ENCODE data around the gene SWT1.

SWT1 gene

GRCh38 chr1:185156854-185157598, at the start of gene SWT1, which contains the start of gene TRMT1L:
Gene SWT1, plus strand, starts transcription at chr1:185157167. Its CDS starts 3,675 bp downstream, at chr1:185160842.
Gene TRMT1L, minus strand, starts transcription at chr1:185156953. Its CDS starts 241 bp downstream, at chr1:185156712.
- Histone ChIP-seq H3K36me3 (ENCODE audit: control insufficient read depth, insufficient read depth, low read length) (no peaks in the 10 kb centered on the region), H3K4me3 (ENCODE audit: low read length) (peak within 1 kb of the TSS; percentile 96), H3K9ac (ENCODE audit: low read length) (peak within 1 kb of the TSS; percentile 96), H3K4me1 (ENCODE audit: control insufficient read depth, insufficient read depth, low read length) (peaks cover 19% of the 10 kb centered on the region), H3K27ac (ENCODE audit: low read depth, low read length) (peak within 1 kb of the TSS; percentile 99), H3K27me3 (ENCODE audit: control insufficient read depth, insufficient read depth, low read length) (no peaks in the 10 kb centered on the region)

- H3K4me1 ChIP-seq (ENCODE audit: control insufficient read depth, insufficient read depth, low read length) = no peaks in the 10 kb centered on the region
- no peak overlapping the region for H3K9ac ChIP-seq (ENCODE audit: low read length)
- H3K27ac ChIP-seq (ENCODE audit: low read depth, low read length) = no peak overlapping the region
- H3K36me3 ChIP-seq (ENCODE audit: control insufficient read depth, insufficient read depth, low read length) = peaks cover 2% of the 10 kb centered on the region
- no peaks in the 10 kb centered on the region for H3K27me3 ChIP-seq (ENCODE audit: control insufficient read depth, insufficient read depth, low read length)
- H3K4me3 ChIP-seq (ENCODE audit: low read length) = no peak overlapping the region
These were observed 48.6 kb upstream of the SWT1 start for GRCh38 chr1:185108321-185108720.

GRCh38 chr1:185110145-185110544, 46.8 kb upstream of the SWT1 start:
- Histone ChIP-seq H3K36me3 (ENCODE audit: control insufficient read depth, insufficient read depth, low read length) (no peaks in the 10 kb centered on the region), H3K4me1 (ENCODE audit: control insufficient read depth, insufficient read depth, low read length) (no peaks in the 10 kb centered on the region), H3K27me3 (ENCODE audit: control insufficient read depth, insufficient read depth, low read length) (no peaks in the 10 kb centered on the region), H3K4me3 (ENCODE audit: low read length) (no peak overlapping the region), H3K9ac (ENCODE audit: low read length) (no peak overlapping the region), H3K27ac (ENCODE audit: low read depth, low read length) (no peak overlapping the region)

GRCh38 chr1:185111873-185112272, 45.1 kb upstream of the SWT1 start:
- no peaks in the 10 kb centered on the region for H3K4me1 ChIP-seq (ENCODE audit: control insufficient read depth, insufficient read depth, low read length)
- no peak overlapping the region for H3K9ac ChIP-seq (ENCODE audit: low read length)
- no peak overlapping the region for H3K4me3 ChIP-seq (ENCODE audit: low read length)
- H3K27ac ChIP-seq (ENCODE audit: low read depth, low read length) = no peak overlapping the region
- no peaks in the 10 kb centered on the region for H3K27me3 ChIP-seq (ENCODE audit: control insufficient read depth, insufficient read depth, low read length)
- no peaks in the 10 kb centered on the region for H3K36me3 ChIP-seq (ENCODE audit: control insufficient read depth, insufficient read depth, low read length)

GRCh38 chr1:185112356-185112755, 44.6 kb upstream of the SWT1 start:
- Histone ChIP-seq H3K27ac (ENCODE audit: low read depth, low read length) (no peak overlapping the region), H3K4me1 (ENCODE audit: control insufficient read depth, insufficient read depth, low read length) (no peaks in the 10 kb centered on the region), H3K9ac (ENCODE audit: low read length) (no peak overlapping the region), H3K4me3 (ENCODE audit: low read length) (no peak overlapping the region), H3K36me3 (ENCODE audit: control insufficient read depth, insufficient read depth, low read length) (no peaks in the 10 kb centered on the region), H3K27me3 (ENCODE audit: control insufficient read depth, insufficient read depth, low read length) (no peaks in the 10 kb centered on the region)

- H3K27me3 ChIP-seq (ENCODE audit: control insufficient read depth, insufficient read depth, low read length) = no peaks in the 10 kb centered on the region
- no peak overlapping the region for H3K27ac ChIP-seq (ENCODE audit: low read depth, low read length)
- H3K4me3 ChIP-seq (ENCODE audit: low read length) = no peak overlapping the region
- H3K9ac ChIP-seq (ENCODE audit: low read length) = no peak overlapping the region
- H3K36me3 ChIP-seq (ENCODE audit: control insufficient read depth, insufficient read depth, low read length) = no peaks in the 10 kb centered on the region
- H3K4me1 ChIP-seq (ENCODE audit: control insufficient read depth, insufficient read depth, low read length) = no peaks in the 10 kb centered on the region
These were observed 27.3 kb upstream of the SWT1 start for GRCh38 chr1:185129708-185130107.

- Histone ChIP-seq H3K4me3 (ENCODE audit: low read length) (no peak overlapping the region), H3K27ac (ENCODE audit: low read depth, low read length) (no peak overlapping the region), H3K4me1 (ENCODE audit: control insufficient read depth, insufficient read depth, low read length) (no peaks in the 10 kb centered on the region), H3K36me3 (ENCODE audit: control insufficient read depth, insufficient read depth, low read length) (peaks cover 2% of the 10 kb centered on the region), H3K27me3 (ENCODE audit: control insufficient read depth, insufficient read depth, low read length) (no peaks in the 10 kb centered on the region), H3K9ac (ENCODE audit: low read length) (no peak overlapping the region)
These were observed 24.4 kb upstream of the SWT1 start for GRCh38 chr1:185132534-185132933.

GRCh38 chr1:185137896-185138545, 18.9 kb upstream of the SWT1 start:
- H3K4me3 ChIP-seq (ENCODE audit: low read length) = no peak overlapping the region
- no peak overlapping the region for H3K27ac ChIP-seq (ENCODE audit: low read depth, low read length)
- H3K9ac ChIP-seq (ENCODE audit: low read length) = no peak overlapping the region
- H3K4me1 ChIP-seq (ENCODE audit: control insufficient read depth, insufficient read depth, low read length) = no peaks in the 10 kb centered on the region
- H3K36me3 ChIP-seq (ENCODE audit: control insufficient read depth, insufficient read depth, low read length) = peaks cover 3% of the 10 kb centered on the region
- H3K27me3 ChIP-seq (ENCODE audit: control insufficient read depth, insufficient read depth, low read length) = no peaks in the 10 kb centered on the region

- Histone ChIP-seq H3K9ac (ENCODE audit: low read length) (no peak overlapping the region), H3K4me1 (ENCODE audit: control insufficient read depth, insufficient read depth, low read length) (no peaks in the 10 kb centered on the region), H3K4me3 (ENCODE audit: low read length) (no peak overlapping the region), H3K27ac (ENCODE audit: low read depth, low read length) (no peak overlapping the region), H3K36me3 (ENCODE audit: control insufficient read depth, insufficient read depth, low read length) (peaks cover 3% of the 10 kb centered on the region), H3K27me3 (ENCODE audit: control insufficient read depth, insufficient read depth, low read length) (no peaks in the 10 kb centered on the region)
These were observed 17.7 kb upstream of the SWT1 start for GRCh38 chr1:185139246-185139645.

GRCh38 chr1:185144233-185144632, 12.7 kb upstream of the SWT1 start:
- Histone ChIP-seq H3K27me3 (ENCODE audit: control insufficient read depth, insufficient read depth, low read length) (no peaks in the 10 kb centered on the region), H3K27ac (ENCODE audit: low read depth, low read length) (no peak overlapping the region), H3K9ac (ENCODE audit: low read length) (no peak overlapping the region), H3K4me1 (ENCODE audit: control insufficient read depth, insufficient read depth, low read length) (no peaks in the 10 kb centered on the region), H3K36me3 (ENCODE audit: control insufficient read depth, insufficient read depth, low read length) (peaks cover 4% of the 10 kb centered on the region), H3K4me3 (ENCODE audit: low read length) (no peak overlapping the region)

GRCh38 chr1:185151215-185151614, 5.8 kb upstream of the SWT1 start:
- Histone ChIP-seq H3K27ac (ENCODE audit: low read depth, low read length) (no peak overlapping the region), H3K27me3 (ENCODE audit: control insufficient read depth, insufficient read depth, low read length) (no peaks in the 10 kb centered on the region), H3K36me3 (ENCODE audit: control insufficient read depth, insufficient read depth, low read length) (peaks cover 6% of the 10 kb centered on the region), H3K4me3 (ENCODE audit: low read length) (no peak overlapping the region), H3K9ac (ENCODE audit: low read length) (no peak overlapping the region), H3K4me1 (ENCODE audit: control insufficient read depth, insufficient read depth, low read length) (peaks cover 11% of the 10 kb centered on the region)

- no peak overlapping the region for H3K9ac ChIP-seq (ENCODE audit: low read length)
- H3K4me3 ChIP-seq (ENCODE audit: low read length) = no peak overlapping the region
- peaks cover 11% of the 10 kb centered on the region for H3K4me1 ChIP-seq (ENCODE audit: control insufficient read depth, insufficient read depth, low read length)
- H3K36me3 ChIP-seq (ENCODE audit: control insufficient read depth, insufficient read depth, low read length) = peaks cover 6% of the 10 kb centered on the region
- H3K27ac ChIP-seq (ENCODE audit: low read depth, low read length) = no peak overlapping the region
- no peaks in the 10 kb centered on the region for H3K27me3 ChIP-seq (ENCODE audit: control insufficient read depth, insufficient read depth, low read length)
These were observed 4.7 kb upstream of the SWT1 start for GRCh38 chr1:185152187-185152767.

All from rectal smooth muscle tissue (tissue), 1 donor.